DND-41 (cell line): ENCODE results near the gene PIGB.

Experiments
- EZH2 ChIP-seq: IDR thresholded peaks from 3 replicates; pipeline ENCODE4 v1.6.1; 2012; ENCODE audit warnings: borderline replicate concordance, low read depth, mild to moderate bottlenecking, moderate library complexity, low read length, inconsistent platforms; ENCODE audit not compliant: severe bottlenecking
- TF ChIP-seq, protein P1 (sequence below): IDR thresholded peaks from 2 replicates; pipeline ENCODE4 v1.5.1; 2012; ENCODE audit warnings: borderline replicate concordance, low read length, moderate library complexity, mild to moderate bottlenecking; ENCODE audit not compliant: poor library complexity, severe bottlenecking; ENCODE audit errors: extremely low read depth

DNA sequence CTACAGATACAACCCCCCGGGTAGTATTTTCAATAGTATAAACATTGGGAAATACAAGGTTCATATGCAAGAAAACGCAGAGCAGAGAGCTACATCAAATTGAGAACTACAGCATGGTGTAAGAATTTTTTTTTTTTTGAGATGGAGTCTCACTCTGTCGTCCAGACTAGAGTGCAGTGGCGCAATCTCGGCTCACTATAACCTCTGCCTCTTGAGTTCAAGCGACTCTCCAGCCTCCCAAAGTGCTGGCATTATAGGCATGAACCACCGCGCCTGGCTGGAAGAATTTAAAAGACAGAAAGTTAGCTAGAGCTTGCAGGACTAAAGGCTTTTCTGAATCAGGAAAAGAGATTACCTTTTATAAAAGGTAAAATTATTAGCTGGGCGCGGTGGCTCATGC is 42.0 kb downstream of the PIGB start:
- TF ChIP-seq, protein P1, sequence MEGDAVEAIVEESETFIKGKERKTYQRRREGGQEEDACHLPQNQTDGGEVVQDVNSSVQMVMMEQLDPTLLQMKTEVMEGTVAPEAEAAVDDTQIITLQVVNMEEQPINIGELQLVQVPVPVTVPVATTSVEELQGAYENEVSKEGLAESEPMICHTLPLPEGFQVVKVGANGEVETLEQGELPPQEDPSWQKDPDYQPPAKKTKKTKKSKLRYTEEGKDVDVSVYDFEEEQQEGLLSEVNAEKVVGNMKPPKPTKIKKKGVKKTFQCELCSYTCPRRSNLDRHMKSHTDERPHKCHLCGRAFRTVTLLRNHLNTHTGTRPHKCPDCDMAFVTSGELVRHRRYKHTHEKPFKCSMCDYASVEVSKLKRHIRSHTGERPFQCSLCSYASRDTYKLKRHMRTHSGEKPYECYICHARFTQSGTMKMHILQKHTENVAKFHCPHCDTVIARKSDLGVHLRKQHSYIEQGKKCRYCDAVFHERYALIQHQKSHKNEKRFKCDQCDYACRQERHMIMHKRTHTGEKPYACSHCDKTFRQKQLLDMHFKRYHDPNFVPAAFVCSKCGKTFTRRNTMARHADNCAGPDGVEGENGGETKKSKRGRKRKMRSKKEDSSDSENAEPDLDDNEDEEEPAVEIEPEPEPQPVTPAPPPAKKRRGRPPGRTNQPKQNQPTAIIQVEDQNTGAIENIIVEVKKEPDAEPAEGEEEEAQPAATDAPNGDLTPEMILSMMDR, result no peak
- no peak for TF ChIP-seq EZH2
